Hematopoietic multipotent progenitor cell treated with erythropoietin and hydrocortisone succinate and interleukin-3 and kit ligand, for 6 days (in vitro differentiated cells): ENCODE results near the gene SHANK1.

ENCODE experiments used
- DNase-seq: peaks from one replicate; pipeline ENCODE4 v3.0.0-alpha.2; 2015

The SHANK1 gene

DNA sequence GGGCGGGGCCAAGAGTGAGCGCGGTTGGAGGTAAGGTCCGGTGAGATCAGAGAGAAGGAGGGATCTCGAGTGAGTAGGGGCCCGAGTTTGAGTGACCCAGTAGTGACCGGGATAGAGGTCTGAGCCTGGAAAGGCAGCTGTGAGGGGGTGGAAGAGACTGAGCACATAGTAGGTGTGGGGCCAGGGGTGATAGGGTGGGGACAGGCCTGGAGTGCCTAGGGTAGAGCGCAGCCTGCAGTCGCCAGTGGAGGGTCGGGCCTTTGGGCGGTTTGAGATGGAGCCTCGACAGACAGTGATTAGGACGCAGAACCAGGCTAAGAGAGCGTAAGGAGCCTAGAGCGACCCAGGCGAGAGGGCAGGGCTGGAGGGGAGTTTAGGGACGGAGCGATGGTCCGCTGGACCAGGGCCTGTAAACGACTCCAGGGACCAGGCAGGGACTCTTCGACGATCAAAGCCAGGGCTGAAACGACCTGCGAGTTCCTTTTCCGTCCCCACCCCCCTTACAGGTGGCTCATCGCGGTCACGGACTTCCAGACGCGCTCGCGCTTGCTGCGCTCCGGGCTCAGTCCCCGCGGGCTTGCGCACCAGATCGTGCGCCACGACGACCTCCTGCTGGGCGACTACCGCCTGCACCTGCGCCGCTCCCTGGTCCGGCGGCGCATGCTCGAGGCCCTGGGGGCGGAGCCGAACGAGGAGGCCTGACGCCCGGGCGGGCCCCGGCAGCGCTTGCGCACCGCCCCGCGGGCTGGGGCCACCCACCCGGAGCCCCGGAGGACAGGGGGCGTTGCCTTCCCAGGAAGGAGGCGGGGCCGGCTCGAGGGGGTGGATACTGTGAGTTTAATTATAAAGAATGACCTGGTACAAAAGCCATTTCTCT is 60.9 kb downstream of the SHANK1 start:
- DNase-seq: peak; percentile 90

DNA sequence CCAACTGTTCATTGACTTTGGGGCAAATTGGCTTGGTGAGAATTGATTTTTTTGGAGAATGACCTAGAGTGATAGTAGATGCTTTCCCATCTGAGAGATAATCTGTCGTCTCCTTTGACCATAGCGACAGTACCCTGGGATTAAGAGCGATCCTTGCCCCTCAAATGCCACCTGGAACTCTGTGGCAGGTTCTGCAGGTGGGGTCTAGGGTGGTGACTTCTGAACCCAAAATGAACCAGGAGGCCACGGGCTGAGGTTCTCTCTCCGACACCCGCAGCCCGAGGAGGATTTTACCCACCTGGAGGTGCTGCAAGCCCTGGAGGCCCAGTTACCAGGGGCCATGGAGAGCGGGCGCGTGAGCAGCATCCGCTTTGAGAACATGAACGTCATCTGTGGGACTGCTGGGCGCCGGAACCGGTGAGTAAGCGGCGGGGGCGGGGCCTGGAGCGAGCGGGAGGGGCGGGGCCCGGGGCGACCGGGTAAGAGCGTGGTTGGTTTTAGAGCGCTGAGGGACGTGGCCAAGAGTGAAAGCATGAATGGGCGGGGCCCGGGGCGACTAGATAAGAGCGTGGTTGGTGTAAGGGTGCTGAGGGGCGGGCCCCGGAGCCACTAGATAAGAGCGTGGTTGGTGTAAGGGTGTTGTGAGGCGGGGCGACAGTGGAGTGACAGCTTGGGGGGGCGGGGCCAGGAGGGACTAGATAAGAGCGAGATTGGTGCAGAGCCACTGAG is 61.7 kb downstream of the SHANK1 start:
- peak; percentile 99 for DNase-seq

DNA sequence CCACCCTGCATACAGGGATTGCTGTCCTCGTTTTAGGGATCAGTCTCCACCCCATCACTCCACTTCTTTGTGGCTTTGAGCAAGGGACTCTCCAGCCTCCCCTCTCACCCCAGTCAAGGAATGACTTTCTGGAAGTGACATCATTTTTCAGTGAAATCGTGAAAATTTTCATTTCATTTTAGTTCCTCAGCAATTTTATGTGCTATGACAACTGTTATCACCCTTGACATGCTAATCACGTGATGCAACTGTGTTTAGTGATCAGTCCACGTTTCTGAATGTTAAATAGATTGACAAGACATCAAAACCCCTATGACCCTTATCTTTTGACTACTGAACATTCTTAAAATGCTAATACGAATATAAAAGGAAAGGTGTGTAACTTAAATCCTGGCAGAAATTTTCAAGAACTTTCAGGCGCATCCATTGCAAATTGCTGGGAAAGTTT is 62.4 kb downstream of the SHANK1 start:
- no peak for DNase-seq

DNA sequence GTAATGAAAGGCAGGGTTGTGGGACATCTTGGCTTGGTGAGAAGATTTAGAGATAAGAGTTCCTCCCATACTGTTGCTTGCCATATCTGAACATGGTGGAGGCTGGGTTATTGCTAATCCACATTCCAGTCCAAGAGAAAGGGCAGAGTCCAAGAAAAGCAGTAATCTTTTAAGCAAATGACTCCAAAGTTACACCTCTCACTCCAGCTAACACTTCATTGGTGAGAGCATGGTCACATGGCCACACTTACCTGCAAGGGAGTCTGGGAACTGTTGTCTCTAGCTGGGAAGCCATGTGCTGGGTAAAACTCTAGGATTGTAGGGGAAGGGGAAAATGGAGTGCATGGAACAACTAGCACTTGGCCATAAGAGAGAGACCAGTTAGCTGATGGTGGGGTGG is 64.7 kb downstream of the SHANK1 start:
- no peak for DNase-seq

DNA sequence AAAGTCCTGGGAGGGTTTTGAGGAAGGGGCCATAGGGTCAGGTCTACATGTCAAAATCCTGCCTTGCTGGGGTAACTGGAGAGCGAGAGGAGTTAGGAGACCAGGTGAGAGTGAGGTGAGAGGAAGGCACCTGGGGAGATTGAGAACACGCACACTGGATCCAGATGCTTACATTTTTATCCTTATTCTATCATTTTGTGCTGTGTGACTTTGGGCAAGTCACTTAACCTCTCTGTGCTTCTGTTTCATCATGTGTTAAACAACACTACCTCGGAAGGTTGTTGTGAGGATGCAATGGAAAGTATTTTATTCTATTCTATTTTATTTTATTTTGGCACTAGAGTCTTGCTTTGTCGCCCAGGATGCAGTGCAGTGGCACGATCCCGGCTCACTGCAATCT is 66.9 kb downstream of the SHANK1 start:
- DNase-seq: no peak

DNA sequence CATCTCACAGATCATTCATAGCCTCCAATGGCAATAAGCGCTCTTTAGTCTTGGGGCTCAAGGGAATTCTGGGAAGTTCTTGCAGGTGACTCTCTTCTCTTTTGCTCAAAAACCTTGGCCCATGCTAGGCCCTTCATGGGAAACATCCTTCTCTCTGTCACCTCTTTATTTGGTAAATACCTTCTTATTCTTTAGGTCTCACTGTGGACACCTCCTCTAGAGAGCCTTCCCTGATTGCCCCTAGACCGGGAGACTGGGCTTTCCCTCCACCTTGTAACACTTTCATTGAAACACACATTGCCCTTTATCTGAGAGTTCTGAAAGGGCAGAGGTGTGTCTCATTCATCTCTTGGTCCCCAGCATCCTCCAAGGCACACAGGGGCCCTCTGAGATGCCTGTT is 68.4 kb downstream of the SHANK1 start:
- DNase-seq: no peak

DNA sequence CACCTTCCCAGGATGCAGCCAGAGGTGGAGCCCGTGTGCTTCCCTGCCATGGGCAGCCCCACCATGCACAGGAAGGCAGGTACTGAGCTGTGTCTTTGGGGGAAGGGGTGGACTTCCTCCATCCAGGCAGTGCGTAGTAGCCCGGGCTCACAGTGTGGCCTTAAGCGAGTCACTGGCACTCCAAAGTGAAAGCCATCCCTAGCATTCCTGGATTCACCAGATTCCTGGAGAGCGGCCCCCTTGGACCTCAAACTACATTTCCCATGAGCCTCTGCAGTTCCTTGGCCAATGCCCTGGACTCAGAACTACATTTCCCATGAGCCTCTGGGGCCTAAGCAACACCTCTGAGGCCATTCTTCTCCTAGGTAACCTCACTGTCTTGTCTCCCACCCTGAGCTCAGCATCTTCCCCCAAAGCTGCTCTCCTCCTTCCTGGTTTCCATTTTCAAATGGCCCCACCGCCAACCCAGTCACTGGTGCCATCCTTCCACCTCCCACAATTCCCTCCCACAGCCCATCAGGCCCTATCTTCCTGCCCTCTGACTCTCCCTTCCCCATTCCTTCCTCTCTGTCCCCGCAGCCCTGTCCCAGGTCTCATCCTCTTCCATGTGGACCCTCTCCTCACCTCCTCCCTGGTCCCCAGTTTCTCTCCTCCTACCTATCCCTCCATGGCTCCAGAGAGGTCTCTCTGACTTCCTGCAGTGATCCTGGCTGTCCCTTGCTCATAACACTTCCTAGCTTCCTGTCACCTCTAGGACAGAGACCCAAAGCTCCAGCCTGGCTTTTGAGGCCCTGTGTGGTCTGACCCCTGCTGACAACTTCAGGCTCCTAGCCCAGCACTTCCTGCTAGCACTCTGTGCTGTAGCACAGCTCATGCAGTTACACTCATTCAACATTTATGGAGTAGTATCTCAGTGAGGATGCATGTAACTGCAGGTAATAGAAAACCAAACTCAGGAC is 69.9 kb downstream of the SHANK1 start, which contains the start of gene C19orf81:
C19orf81 (plus strand) TSS at position 13 of the 959 bp plus-strand sequence; CDS start at position 13, 0 bp downstream.
- DNase-seq: peak; percentile 53

DNA sequence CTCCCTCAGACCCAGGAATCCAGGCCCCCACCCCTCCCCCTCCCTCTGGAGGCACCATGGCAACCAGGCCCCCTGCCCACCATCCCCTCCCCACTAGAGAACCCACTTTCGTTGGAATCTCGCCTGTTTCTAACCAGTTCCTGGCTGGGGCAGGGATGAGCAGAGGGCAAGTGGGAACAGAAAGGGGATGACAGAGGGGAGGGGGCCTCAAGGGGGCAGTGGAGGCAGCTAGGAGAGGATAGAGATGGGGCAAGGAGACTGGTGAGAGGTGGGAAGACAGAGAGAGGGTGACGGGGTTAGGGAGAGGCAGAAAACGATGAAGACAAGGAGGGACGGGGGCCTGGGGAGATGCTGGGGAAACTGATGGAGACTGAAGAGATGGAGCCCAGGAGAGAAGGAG is 70.9 kb downstream of the SHANK1 start:
- no peak for DNase-seq

DNA sequence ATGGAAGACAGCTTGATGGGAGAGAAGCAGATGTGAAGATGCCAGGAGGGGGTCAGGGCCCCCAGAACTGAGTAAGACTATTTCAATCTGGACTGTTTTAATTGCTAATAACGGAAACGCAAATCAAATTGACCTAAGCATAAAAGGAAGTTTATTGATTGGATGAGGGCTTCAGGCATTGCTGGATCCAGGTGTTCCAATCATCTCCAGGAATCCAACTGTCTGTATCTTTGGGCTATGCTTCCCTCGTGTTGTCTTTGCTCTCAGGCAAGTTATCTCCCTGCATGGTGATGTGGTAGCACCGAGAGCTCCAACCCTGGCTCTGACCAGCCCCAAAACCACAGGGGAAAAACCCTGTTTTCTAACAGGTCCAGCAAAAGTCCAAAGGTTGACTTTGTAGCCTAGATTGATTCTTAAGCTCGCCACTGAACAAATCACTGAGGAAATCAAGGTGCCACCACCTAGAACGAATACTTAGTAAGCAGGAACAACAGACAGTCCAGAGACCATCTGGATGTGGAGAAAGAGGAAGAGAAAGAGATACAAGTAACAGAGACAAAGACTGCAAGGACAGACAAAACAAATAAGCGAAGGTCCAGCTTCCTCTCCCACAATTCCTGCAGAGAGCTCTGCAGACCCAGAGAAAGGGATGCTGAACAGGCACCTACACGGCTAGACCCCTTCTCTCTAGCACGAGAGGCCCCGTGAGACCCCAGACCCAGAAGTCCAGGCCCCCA is 71.6 kb downstream of the SHANK1 start:
- DNase-seq: no peak

DNA sequence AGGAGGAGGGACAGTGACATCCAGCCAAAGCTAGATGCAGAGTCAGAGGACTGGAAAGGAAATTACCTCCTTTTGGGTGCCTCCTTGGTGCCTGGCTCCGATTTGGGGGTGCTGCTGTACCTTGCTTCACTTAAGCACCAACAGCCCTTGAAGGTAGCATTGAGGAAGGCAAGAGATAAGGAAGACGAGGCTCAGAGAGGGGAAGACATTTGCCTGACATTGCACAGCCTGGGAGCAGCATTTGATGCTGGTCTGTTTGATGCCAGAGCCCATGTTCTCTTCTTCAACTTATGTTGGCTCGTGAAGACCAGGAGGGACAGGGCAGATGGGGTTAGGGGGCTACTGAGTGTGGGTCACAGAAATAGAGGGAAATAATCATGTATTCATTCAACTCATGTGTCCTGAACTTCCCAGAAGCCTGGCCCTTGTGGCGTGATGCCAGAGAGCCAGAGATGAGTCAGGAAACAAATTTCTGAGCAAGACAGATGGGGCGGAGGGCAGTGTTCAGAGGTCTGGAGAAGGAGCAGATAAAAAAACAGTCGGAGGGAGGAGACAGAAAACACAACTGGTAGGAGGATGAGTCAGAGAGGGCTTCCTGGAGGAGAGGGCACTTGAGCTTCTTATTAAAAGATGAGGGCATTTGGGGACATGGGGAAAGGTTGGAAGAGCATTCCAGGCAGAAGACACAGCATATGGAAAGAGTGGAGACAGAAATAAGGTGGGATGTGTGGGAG is 73.4 kb downstream of the SHANK1 start:
- DNase-seq: peak; percentile 41

DNA sequence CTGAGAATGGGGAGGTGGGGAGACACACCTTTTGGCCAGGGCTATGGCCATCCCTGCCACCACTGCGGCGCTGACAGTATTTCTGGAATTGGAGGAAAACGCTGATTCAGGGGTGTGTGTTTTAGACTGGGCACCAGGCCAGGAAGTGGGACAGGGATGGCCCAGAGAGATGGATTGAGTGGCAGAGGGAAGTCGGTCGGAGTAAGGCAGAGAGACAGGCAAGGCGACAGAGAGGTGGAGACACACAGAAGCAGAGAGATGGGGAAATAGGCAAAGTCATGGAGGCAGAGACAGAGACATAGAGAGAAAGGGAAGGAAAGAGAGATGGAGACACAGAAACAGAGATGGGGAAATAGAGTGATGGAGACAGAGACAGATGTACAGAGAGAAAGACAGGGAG is 74.5 kb downstream of the SHANK1 start:
- no peak for DNase-seq

DNA sequence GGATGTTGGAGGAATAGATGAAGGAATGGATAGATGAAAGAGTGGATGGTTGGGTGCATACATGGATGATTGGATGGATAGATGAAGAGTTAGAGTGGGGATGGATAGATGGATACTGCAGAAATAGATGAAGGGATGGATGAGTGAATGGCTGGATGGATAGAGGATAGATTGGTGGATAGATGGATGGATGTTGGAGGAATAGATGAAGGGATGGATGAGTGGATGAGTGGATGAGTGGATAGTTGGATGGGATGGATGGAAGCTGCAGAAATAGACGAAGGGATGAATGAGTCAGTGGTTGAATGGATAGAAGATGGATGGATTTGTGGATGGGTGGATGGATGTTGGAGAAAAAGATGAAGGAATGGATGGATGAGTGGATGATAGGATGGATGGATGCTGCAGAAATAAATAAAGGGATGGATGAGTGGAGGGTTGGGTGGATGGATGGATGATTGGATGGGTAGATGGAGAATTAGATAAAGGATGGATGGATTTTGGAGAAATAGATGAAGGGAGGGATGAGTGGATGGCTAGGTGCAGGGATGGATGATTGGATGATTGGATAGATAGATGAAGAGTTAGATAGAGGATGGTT is 75.2 kb downstream of the SHANK1 start:
- no peak for DNase-seq

DNA sequence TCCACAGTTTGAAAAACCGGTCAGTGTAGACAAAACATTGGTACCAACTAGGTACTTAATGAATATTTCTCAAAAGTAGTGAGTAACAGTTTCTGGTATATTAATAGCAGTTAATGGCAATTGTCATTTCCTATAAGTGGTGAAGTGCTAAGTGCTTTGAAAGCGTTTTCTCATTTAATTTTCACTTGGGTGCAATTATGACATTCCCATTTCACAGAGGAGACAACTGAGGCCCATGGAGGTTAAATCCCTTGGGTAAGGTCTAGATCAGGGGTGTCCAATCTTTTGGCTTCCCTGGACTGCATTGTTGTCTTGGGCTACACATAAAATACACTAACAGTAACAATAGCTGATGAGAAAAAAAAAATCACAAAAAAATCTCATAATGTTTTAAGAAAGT is 79.2 kb downstream of the SHANK1 start:
- no peak for DNase-seq

DNA sequence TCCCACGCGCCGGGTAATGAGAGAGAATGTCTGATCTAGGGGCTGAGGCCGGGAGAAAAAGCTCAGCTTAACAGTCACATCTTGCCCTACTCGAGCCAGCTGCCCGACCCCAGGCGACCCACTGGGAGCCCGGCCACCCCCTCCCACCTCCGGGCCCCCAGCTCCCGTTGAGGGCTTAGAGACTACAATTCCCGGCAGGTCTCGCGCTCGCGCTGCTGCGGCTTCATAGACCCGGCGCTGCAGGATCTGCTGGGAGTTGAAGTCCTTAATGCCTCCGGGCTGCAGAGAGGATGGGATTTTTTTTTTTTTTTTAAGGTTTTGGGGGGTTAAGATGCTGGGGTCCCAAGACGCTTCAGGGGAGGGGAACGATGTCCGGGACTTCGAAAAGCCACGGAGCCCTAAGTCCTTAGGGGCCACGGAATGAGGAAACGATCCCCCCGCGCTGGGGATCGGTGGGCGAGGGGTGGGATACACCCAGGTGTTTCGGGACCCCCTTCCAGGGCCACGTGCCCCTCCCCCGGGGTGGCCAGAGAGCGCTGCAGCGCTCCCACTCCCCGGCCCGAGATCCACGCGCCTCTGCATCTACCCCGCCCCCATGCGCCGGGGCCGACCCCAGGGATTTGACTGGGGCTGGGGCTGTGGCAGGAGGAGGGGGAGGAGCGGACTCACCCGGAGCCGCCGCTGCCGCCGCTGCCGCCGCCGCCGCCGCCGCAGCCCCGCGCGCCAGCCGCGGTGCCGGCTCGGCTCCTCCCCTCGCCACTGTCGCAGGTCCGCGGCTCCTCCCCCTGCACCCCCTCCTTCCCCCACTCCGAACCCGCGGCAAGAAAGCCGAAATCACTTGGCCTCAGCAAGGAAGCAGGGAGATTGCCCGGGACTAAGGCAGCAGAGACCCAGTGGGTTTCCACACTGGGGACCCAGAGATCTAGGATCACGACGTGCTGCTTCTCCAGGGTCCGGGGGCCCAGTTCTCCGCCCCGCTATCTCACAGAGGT is 80.2 kb downstream of the SHANK1 start, which contains the start of gene SYT3:
SYT3 (minus strand) TSS at position 761 of the 992 bp plus-strand sequence. CDS start 2,470 bp downstream, outside the sequence.
- peak; percentile 68 for DNase-seq

DNA sequence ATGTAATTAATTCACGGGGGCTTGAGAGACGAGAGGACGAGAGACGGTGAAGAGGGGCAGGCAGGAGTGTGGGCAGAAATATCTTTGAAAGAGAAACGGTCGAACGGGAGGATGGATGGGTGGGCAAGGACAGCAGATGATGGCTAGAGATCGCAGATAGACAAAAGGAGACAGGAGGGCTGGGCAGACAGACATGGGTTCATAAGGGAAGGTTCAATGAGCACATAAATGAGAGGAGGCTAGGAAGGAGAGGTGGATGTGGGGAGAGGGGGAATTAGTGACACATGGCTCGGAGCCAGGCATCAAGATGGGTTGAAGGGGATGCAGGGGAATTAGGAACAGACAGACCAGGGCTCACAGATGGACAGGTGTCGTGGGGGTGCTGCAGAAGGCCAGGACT is 81.0 kb downstream of the SHANK1 start:
- DNase-seq: no peak

DNA sequence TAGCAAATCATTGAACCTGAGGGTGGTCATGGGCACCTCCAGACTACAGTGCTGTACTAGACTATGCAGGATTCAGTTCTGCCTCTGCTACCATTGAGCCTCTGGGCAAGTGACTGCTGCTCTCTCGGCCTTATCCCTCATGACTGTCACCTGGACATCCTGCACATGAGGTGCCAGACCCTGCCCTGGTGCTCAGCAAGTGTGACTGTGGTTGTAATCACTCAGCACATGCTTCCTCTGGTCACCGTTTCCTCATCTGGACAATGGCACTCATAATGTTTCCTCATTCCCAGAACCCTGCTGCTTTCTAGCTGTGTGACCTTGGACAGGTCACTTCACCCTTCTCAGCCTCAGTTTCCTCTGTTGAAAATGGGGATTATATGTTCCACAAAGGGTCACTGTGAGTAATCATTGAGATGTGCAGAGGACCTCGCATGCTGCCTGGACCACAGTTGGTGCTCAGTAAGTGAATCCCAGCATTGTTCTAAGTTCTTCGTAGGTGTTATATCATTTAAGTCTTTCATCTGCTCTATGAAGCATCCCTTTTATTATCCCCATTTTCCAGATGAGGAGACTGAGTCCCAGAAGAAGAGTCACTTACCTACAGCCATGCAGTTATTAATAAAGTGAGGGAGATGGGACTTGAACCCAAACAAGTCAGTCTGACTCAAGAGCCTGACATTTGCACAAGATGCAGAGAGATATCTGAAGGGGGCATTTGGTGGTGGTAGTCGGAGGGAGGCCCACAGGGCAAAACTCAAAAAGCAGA is 83.1 kb downstream of the SHANK1 start:
- DNase-seq: no peak

DNA sequence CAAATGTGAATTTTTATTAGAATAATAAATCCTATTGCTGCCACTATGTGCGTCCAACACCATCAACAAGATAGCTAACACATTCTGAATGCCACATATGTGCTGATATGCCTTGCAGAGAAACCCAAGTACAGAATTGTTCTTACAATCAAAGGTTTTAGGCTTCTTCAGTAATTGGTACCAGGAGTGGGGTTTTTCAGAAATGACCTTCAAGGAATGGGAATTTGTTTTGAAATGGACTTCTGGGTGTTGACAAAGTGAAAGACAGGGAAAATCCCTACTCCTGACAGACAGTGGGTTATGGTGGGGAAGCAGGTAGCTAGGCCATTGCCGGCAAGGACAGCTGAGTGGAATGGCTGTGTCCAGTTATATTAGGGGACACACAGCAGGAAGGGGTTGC is 85.6 kb downstream of the SHANK1 start:
- no peak for DNase-seq

DNA sequence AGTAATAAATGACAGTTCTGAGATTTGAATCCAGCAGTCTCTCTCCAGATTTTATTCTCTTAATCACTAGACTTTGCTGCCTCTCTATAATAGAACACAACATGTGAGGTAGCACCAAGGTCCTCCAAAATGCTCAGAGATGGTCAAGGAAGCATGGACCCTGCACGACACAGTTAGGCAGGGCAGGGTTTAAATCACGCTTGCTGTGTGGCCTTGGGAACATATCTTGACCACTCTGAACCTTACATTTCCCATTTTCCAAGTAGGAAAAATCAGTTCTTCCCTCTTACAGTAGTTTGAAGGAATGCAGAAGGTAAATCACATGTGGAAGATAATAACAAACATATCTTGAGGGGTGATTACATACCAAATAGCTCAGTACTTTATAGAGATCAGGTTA is 86.2 kb downstream of the SHANK1 start:
- DNase-seq: no peak
